GM21528 (cell line): Measurements from ENCODE around the gene SIRT7.
A peak's percentile ranks its signal among the peaks of the same experiment; 100 is the strongest.
"Not testable (repeated sequence)": the region's sequence is repeated elsewhere in the genome, so short reads cannot be mapped to it uniquely, and the experiment has no call there.

Experiments
- ATAC-seq: cut with Tn5 transposase; IDR thresholded peaks from one replicate; pipeline ENCODE4 v1.9.1; 2021; ENCODE audit warnings: mild to moderate bottlenecking, moderate library complexity; ENCODE audit not compliant: unreplicated experiment, low FRiP score

SIRT7 gene

DNA sequence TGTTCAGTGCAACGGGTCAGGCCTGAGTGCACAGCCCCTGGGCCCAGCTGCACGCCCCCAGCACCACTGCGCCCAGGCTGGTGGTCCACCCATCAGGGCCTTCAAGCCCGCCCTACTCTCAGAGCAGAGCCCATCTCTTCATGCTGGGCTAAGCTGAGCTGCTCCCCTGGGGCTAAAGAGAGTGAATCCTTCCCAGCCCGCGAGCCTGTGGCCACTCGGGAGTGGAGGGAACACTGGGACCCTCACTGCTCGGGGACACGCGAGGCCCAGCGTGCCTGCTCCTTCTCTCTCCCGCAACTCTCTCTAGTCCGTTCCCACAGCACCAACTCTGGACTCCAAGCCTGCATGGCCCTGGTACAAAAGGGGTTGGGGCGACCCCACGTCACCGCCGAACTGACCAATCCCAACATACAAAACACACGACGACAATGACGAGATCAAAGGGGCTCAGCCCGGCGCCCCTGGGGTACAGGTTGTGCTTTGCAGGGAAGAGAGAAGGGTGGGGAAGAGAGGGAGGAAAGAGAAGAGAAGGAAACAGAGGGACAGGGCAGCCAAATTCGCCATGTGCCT is 4.1 kb upstream of the SIRT7 start:
- ATAC-seq, result no peak

DNA sequence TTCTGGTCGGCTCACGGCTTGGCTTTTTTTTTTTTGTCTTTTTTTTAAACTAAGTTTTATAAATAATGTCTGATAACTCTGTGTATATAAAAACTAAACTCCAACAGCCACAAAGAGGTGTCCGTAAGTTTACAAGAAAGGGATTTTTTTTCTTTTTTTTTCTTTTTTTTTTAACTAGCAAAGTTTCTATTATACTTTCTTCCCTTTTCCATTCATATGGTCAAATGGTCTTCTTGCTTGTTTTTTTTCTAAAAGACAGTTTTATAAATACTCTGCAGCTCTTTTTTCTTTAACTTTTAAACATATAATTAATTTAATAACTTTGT is 3.5 kb upstream of the SIRT7 start:
- ATAC-seq, result no peak

DNA sequence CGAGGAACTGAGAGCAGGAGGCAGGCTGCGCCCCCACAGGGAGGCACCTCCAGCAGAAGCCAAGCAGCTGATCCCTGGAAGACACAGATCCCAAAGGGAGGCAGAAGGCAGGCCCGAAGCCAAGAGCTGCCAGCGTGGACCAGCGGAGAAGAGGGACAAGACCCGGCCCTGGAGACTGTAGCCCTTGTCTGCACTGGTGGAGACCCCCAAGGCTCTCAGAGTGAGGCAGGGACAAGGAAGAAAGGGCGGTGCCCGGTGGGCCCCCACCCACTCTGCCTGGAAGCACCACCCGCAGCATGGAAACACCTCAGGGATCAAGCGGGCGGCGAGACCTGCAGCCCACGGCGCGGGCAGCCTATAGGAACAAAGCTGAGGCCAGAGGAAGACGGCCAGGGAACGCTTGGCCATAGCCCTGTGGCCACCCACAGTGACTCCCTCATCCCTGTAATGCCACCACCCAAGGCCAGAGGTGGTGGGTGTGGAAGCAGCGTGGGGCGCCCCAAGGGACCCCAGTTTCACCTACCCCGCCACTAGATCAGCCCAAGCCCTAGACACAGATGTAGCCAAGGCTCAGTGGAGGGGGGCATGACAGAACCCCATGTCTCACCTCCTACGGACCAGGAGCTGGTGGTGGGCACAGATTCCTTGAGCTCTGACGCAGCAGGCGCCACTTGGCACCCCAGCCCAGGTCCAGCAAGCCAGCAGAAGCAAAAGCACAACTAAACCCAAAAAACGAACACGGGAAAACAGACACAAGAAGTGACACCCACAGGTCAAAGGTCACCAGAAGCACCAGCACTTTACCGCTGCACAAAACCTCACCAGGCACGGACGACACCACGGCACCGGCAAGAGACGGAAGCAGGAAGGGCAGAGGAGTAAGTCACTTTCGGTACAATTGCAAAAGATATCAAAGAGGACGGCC is 2.9 kb upstream of the SIRT7 start:
- ATAC-seq, result no peak

DNA sequence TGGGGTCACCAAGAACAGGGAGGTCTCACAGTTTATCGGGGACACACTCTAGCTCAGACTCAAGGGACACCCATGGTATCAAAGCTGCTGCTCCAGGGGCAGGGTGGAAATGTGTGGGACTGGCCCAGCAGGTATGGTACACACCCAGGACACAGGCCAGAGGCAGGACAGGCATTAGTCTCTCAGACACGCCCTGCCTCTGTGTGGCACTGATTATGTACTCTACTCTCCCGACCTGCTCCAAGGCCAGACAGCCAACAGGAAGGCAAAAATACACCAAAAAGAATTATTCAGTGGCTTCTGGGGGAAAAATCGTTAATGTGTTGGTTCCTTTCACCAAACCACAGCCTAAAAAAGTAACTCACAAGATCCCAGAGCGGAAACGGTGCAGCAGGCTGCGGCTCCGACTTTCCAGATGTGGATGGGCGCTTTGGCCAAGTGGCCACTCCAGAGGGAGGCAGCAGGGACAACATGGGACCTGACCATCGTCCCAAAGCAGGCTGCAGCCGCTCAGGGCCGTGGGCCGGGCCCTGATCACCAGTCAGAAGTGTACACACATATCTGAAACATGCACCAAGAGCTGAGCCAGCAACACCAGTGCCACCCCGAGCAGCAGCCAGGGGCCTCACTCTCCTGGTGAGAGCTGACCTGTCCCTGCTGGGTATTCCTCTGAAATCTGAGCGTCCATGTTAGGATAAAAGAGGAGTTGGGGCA is 1.0 kb upstream of the SIRT7 start:
- ATAC-seq, result no peak

DNA sequence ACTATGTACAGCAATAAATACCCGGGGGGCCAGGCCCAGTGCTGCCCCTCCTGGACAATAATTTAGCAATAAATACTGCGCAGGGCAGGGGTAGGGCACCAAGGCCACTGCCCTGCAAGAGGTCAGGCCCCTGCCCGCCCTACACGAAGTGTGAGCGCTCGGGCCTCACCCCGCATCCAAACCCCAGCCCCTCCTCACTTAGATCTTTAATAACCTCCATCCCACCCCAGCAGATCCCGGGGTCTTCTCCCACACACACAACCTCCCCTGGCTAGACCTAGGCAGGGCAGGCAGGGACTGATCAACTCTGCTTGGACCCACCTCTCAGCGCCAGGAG is 325 bp upstream of the SIRT7 start:
- not testable (repeated sequence) for ATAC-seq

DNA sequence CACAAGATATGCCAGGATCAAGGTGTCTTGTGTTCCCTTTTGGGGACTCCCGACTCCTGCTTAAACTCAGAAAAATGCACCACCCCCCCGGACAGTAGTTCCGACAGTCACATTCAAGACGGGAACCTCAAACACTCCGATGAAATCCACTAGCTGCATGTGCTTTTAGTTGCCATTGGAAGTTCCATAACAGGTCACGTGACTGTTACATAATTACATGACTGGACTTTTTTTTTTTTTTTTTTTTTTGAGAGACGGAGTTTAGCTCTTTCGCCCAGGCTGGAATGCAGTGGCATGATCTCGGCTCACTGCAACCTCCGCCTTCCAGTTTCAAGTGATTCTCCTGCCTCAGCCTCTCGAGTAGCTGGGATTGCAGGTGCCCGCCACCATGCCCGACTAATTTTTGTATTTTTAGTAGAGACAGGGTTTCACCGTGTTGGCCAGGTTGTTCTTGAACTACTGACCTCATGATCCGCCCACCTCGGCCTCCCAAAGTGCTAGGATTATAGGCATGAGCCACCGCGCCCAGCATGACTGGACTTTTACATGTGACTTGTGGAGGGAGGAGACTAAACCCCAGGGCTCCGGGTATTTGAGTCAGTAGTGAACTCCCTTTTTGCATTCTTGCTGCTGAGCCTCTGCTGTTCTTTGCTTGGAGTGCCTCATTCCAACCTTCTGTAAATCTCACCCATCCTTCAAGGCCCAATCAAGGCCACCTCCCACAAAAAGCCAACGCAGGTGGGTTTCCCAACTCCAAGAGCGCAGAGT is 1.6 kb downstream of the SIRT7 start:
- ATAC-seq, result no peak

DNA sequence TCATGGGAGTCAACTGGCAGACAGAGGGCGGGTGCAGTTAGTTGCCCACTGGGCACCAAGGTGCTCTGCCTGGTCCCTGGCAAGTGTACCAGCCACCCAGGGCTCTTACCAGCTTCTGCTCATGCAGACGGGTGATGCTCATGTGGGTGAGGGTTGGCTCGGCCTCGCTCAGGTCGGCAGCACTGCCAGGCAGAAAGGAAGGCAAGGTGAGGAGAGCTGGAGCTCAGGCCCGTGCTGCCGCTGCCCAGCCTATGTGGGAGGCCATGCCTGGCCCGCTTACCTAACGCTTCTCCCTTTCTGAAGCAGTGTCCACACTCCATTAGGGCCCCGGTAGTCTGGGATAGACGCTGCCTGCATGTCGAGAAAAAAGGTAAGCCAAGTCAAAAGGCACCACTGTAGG is 2.6 kb downstream of the SIRT7 start:
- ATAC-seq, result no peak

DNA sequence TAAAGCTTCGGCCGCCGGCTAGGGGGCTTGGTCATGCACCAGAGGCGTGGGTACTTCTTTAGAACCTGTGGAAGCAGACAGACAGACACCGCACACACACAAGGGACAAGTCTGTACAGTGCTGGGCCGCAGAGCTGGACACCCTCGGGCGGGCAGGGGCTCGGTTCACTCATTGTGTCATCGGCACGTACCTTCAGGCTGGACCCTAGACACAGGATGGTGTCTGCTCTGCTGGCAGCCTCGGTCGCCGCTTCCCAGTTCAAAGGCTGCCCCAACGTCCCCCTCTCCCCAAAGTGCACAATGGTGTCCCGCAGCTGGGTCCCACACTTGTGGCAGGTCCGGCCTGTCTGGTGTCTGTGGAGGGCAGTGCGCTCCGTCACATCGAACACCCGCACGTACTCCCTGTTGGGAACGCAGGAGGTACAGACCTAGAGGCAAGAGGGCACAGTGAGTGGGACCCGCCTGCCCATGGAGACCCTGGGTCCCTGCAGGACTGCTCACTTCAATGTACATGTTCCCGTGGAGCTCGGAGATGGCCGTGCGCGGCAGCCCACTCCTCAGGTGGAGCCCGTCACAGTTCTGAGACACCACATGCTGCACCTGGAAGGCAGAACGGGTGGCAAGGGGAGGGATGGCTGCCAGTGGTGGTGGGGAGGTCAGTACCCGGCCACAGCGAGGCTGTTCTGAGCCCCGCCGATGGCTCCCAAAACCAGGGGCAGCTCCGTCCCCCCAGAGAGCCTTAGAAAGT is 3.7 kb downstream of the SIRT7 start:
- ATAC-seq, result no peak

DNA sequence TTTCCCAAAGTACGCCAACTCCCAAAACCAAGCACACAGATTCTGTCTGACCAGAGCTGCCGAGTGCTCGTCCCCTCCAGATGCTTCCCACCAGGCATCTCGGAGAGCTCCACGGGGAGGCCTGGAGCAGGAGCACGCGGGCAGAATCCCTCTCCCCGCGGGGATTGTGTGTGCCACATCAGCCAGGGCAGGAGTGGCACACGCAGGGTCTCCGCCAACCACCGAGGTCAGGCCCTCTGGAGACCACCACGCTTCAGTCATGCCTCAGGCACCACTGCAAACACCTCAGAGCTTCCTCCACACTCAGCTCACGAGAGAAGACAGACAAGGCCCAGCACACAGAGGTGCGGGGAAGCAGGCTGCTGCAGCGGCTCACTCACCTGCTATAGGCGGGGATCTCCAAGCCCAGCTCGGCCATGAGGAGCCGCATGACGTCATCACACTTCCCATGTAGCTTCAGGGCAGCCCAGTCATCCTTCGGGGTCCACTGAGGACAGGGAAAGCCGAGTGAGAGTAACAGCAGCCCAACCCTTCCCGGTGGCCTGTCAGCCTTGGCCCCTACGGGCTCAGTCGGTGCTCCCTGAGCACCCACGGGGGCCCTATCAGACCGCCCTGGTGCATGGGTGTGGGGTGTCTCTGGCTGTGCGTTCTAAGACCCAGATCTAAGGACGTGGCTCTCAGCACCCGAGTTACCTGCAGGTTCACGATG is 4.4 kb downstream of the SIRT7 start:
- ATAC-seq, result no peak

DNA sequence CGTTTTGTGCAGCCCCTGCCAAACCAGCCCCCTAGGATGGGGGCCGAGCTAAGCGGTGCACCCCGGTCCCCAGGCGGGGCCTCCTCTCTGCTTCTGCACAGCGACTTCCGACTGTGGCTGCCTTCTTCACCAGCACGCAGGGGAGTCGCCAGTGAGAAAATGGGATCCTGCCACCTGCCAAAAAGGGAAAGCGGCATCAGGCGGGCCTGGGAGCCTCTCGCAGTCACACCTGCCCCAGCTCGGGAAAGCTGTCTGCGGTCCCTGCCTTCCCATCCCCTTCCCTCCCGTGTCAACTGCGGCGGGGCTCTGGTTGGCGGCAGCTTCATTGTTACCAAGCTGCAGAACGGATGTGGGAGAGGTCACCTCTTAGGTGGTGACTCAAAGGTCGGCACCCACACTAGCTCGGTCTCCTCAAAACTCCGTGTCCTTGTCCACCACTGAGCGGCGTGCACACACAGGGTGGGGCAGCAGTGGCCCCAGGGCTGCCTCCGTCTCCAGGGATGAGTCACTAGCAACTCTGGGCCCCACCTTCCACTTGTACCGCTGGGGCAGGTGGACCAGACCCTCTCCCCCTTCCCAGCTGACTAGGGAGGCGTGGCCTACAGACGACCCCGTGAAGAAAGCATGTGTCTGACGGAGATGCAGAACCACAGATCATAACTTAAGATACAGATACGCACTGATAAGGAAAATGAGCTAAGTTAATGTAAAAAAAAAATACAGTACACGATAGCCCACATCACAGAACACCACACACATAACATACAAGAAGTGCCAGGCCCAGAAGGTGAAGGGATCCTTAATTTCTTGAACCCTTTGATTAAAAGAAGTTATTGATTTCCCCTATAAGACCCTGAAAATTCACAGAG is 5.3 kb downstream of the SIRT7 start:
- no peak for ATAC-seq

DNA sequence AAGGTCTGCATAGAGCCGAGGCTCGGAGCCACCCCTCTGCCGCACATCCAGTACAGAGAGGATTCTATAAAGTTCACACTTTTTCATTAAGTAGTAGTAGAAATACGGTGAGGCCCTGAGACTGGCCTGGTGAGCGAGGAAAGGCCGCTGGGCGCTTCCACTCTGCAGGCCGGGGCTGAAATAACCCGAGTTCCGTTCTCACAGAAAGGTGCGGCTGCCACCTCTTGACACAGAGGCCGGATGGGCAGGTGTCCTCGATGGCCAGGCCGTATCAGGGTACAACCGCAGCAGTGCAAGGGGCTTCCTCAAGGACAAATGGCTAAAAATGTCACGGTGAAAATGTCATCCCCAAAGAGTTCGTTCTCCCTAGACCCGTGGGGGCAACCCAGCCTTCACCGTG is 6.0 kb downstream of the SIRT7 start:
- ATAC-seq, result no peak

DNA sequence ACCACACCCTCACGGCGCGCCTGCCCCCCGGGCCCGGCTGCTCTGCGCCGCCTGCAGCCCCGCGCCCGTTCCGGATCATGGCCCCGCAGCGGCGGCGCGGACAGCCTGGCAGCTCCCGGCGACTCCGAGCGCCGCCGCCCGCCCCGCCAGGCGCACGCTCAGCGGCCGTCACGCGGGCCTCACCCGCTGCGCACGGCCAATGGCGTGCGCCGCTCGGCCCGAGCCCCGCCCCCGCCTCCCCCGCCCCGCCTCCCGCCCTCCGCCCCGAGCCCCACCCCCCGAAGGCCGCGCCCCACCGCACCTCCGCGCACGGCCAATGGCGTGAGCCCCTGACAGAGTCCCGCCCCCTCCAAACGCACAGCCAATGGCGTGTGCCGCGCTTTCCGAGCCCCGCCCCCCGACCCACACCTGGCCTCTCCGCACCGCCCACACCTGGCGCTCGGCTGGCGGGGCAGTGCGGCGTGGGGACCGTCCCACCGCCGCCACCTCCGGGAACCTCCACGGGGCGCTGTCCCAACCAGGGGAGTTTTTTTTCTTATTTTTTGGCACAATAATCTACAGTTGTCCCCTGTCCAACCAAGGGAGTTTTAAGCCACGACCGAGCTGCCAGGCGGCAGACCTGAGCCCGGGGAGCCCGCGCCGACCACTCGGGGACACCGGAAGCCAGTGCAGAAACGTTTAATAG is 6.6 kb downstream of the SIRT7 start, which contains the start of gene PCYT2:
TSS of gene PCYT2 (minus strand) at position 123 of the 685 bp plus-strand sequence. CDS start at position 79, 44 bp downstream.
- ATAC-seq, result peak; percentile 57

DNA sequence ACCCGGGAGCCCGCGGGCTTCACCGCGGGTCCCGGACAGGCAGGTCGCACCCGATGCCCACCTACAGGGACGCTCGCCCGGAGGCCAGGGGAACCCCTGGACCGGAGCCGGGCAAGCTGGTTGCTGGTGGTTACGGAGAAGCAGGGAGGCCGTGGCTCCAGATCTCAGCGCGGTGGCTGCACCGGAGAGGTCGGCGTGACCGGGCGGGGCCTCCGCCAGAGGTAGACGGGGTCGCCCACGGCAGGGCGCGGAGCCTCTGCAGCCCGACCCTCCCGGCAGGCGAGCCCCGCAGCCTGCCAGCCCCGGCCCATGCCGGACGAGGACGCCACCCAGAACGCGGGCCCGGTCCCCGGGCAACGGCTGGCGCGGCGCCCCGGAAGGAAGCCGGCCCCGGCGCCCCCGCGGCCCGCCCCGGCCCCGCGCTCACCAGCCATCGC is 7.1 kb downstream of the SIRT7 start:
- peak; percentile 17 for ATAC-seq

DNA sequence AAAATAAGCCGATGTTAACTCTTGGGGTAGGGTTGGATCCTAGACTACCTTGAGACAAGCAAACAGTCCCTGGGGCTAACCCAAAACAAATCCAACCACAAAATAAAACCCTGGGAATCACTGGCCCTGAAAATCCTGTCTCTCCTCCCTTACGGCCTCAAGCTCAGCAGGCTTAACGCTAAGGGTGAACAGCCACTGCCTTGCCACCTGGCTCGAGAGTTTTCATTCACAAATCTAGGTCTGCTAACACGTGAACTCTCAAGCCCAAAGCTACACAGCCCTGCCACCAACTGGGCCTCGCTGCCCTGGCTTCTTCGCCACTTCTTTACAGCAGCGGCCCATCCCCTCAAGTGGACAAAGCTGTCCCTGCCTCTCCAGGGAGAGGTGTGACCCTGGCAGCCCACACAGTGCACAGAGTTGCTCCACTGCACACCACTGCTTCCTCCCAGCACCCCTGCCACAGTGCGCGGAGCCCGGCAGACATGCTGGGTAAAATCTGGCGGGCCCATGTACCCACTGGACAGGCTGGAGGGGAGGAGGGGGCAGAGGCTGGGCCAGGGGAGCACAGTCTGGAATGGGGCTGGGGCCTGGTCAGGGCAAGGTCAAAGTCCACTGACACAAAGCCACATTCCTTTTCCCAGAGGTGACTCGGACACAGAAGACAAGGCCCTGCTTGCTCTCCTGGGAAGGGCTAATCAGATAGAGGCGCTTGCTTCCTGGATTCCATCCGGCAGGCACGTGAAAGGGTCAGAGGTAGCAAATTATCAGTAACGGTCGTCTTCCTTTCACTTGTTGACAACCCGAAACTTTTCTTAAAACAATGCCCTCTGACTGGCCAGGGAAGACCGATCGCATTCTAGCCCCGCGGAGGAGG is 7.8 kb downstream of the SIRT7 start:
- ATAC-seq, result no peak

DNA sequence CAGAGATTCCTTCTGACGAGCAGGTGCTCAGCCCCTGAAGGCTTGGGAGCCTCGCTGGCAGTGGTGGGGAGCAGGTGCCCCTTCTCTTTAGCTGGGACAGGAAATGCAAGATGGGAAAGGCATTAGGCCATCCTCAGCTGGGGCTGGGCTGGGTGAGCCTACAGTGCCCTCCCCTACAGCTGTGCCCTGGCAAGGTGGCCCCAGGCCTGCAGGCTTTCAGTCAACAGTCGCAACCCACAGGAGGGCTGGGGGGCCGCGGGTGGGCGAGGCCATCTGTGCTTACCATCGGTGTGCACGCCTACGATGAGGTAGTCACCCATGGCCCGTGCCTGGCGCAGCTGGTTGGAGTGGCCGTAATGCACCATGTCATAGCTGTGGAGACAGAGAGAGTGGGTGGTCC is 8.7 kb downstream of the SIRT7 start:
- ATAC-seq, result no peak

DNA sequence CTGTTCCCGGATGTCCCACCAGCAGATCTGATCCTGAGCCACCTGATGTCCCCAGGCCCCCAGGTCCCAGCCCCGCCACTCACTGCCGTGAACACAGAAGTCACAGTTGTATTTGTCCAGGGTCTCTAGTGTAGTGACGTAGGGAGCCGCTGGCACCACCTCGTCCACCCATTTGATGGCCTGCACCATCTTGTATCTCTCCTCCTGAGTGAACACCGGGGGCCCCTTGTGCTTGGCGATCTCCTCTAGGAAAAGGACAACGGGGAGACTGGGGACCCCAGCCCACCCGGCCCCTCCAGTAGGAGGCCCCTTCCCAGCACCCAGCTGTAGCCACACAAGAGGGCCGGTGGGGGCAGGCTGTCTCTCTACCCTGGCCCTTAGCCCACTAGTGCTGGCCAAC is 9.2 kb downstream of the SIRT7 start:
- ATAC-seq, result no peak
